CD4-positive, alpha-beta memory T cell (primary cell): ENCODE measurements around the gene NATD1. TPM values are rescaled to one million over a fixed set of nuclear protein-coding genes. Genes with fewer than 3 reads are reported as not detected.
A peak's percentile ranks its signal among the peaks of the same experiment; 100 is the strongest.

Experiments
- CTCF ChIA-PET: fragments of 350-600 bp; sonication (Branson Sonifier 250); formaldehyde crosslinking; loops from one replicate; lab custom pipeline; 2021; ENCODE audit warnings: inconsistent platforms; ENCODE audit not compliant: partially characterized antibody; lab: Charles Lee
- POLR2A ChIA-PET: fragments of 350-600 bp; sonication (Branson Sonifier 250); formaldehyde crosslinking; loops from one replicate; lab custom pipeline; 2021; ENCODE audit not compliant: partially characterized antibody; lab: Charles Lee
- DNase-seq, 5 donors: peaks; one replicate each; pipeline versions ENCODE4 v3.0.0 to v3.0.0-alpha.2; 2020 to 2022; ENCODE audit warnings: mixed read lengths in 1 of 5
- H3K27ac ChIP-seq: one replicate; pipeline ENCODE4 v1.7.0; 2013; ENCODE audit warnings: low read depth, low read length
- H3K27me3 ChIP-seq: 2 replicates; pipeline ENCODE4 v1.7.0; 2013; ENCODE audit warnings: mild to moderate bottlenecking, low read length, moderate library complexity; ENCODE audit not compliant: insufficient read depth
- H3K36me3 ChIP-seq: 2 replicates; pipeline ENCODE4 v1.7.0; 2013; ENCODE audit warnings: mild to moderate bottlenecking, low read length, moderate library complexity; ENCODE audit not compliant: insufficient read depth
- H3K4me1 ChIP-seq: 2 replicates; pipeline ENCODE4 v1.7.0; 2013; ENCODE audit warnings: mild to moderate bottlenecking, low read length, moderate library complexity; ENCODE audit not compliant: insufficient read depth
- H3K4me3 ChIP-seq, 2 donors: one replicate each; pipeline ENCODE4 v1.7.0; 2013; ENCODE audit warnings: low read length in 2 of 2, mild to moderate bottlenecking in 1 of 2
- H3K9me3 ChIP-seq, 2 donors: one replicate each; pipeline ENCODE4 v1.7.0; 2013; ENCODE audit warnings: low read length in 2 of 2, control low read depth in 1 of 2; ENCODE audit not compliant: control insufficient read depth in 1 of 2
- H3K27ac Mint-ChIP-seq, 7 donors: one replicate each; pipeline ENCODE4 v1.8.0; 2020 to 2021; ENCODE audit warnings: mixed read lengths in 7 of 7, mild to moderate bottlenecking in 6 of 7, inconsistent platforms in 3 of 7, moderate library complexity in 3 of 7
- H3K27me3 Mint-ChIP-seq, 2 donors: one replicate each; pipeline ENCODE4 v1.8.0; 2020 to 2021; ENCODE audit warnings: mixed read lengths in 2 of 2
- H3K36me3 Mint-ChIP-seq, 2 donors: one replicate each; pipeline ENCODE4 v1.8.0; 2020 to 2021; ENCODE audit warnings: mixed read lengths in 2 of 2, inconsistent platforms in 1 of 2, mild to moderate bottlenecking in 1 of 2
- H3K4me1 Mint-ChIP-seq, 4 donors: one replicate each; pipeline ENCODE4 v1.8.0; 2020 to 2021; ENCODE audit warnings: mixed read lengths in 4 of 4, mild to moderate bottlenecking in 1 of 4
- H3K4me3 Mint-ChIP-seq, 8 donors: one replicate each; pipeline ENCODE4 v1.8.0; 2020 to 2021; ENCODE audit warnings: mixed read lengths in 8 of 8, mild to moderate bottlenecking in 7 of 8, moderate library complexity in 6 of 8, inconsistent platforms in 3 of 8
- H3K9me3 Mint-ChIP-seq, 8 donors: one replicate each; pipeline ENCODE4 v1.8.0; 2020 to 2021; ENCODE audit warnings: mixed read lengths in 8 of 8, mild to moderate bottlenecking in 5 of 8, inconsistent platforms in 3 of 8, moderate library complexity in 1 of 8
- intact Hi-C: fragments of 100-400 bp; cut with micrococcal nuclease; formaldehyde crosslinking; loops from one replicate; pipeline ENCODE4 v1.15.1; 2023
- polyA plus RNA-seq, 2 donors: library from polyadenylated mRNA; unstranded; fragments of 300-500 nt; fragmentation: Illumina TruSeq; gene quantifications; one replicate each; pipeline ENCODE4 v1.2.3, GENCODE V29; 2021
- total RNA-seq, 2 experiments: library from RNA; stranded (reverse); gene quantifications; one replicate each; pipeline ENCODE4 v1.2.3, GENCODE V29; 2021

Gene NATD1, protein sequence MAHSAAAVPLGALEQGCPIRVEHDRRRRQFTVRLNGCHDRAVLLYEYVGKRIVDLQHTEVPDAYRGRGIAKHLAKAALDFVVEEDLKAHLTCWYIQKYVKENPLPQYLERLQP
- total RNA-seq (10 to 100 TPM; 13.1 to 13.5 TPM), polyA plus RNA-seq (1 to 10 TPM in 1 of 2 donors, under 1 TPM in 1; 0.32 to 2.3 TPM)

GRCh38 chr17:21252796-21253645 is at the start of gene NATD1:
TSS of gene NATD1 (minus strand) at chr17:21253410. CDS start at chr17:21253264, 146 bp downstream.
- H3K9me3 ChIP-seq: no peaks in the 10 kb centered on the region
- peak within 1 kb of the TSS; percentile 90 to 95 (median 91) for H3K27ac Mint-ChIP-seq
- peak within 1 kb of the TSS; percentile 88 to 95 (median 90) for H3K4me3 Mint-ChIP-seq
- intact Hi-C loops: loop anchor here (1.0 to 2.0 kb wide), 5 partner anchors 22 to 210 kb away; partner anchors contain the start of genes MAP2K3, TMEM11 and USP22
- CTCF ChIA-PET: interaction anchor here (1.5 to 5.3 kb wide), 2 partner anchors 27 to 133 kb away, joined by 3 to 25 read pairs; no protein-coding TSS in a partner anchor
- H3K4me1 ChIP-seq: peaks cover 27% of the 10 kb centered on the region
- H3K36me3 Mint-ChIP-seq: peaks cover 0 to 3% of the 10 kb centered on the region in 2 donors
- H3K4me1 Mint-ChIP-seq: peaks cover 24 to 59% (median 34%) of the 10 kb centered on the region in 4 donors
- H3K9me3 Mint-ChIP-seq: no peaks in the 10 kb centered on the region
- no peaks in the 10 kb centered on the region for H3K36me3 ChIP-seq
- peak; percentile 74 to 86 (median 80) for DNase-seq
- H3K4me3 ChIP-seq: peak within 1 kb of the TSS; percentile 38 to 71
- H3K27ac ChIP-seq: peak within 1 kb of the TSS; percentile 62
- H3K27me3 ChIP-seq: no peaks in the 10 kb centered on the region
- H3K27me3 Mint-ChIP-seq: no peaks in the 10 kb centered on the region
- POLR2A ChIA-PET: interaction anchor here (0.6 to 4.2 kb wide), 12 partner anchors 11 to 1097 kb away, joined by 3 to 48 read pairs (median 6); partner anchors contain the start of genes DHRS7B and TMEM11

GRCh38 chr17:21301593-21302550 is 48.7 kb upstream of the NATD1 start:
- H3K27me3 ChIP-seq: no peaks in the 10 kb centered on the region
- DNase-seq: peak in 1 of 5 donors; percentile 18
- Mint-ChIP-seq H3K27ac (no peak overlapping the region), H3K4me1 (peaks cover 0 to 1% (median 0%) of the 10 kb centered on the region in 4 donors), H3K4me3 (no peak overlapping the region), H3K36me3 (peaks cover 30 to 69% of the 10 kb centered on the region in 2 donors), H3K27me3 (no peaks in the 10 kb centered on the region), H3K9me3 (peaks cover 0 to 18% (median 4%) of the 10 kb centered on the region in 8 donors)
- peaks cover 66% of the 10 kb centered on the region for H3K36me3 ChIP-seq
- no peaks in the 10 kb centered on the region for H3K9me3 ChIP-seq
- no peak overlapping the region for H3K27ac ChIP-seq
- intact Hi-C loops: no loop called here
- no peak overlapping the region for H3K4me3 ChIP-seq
- CTCF ChIA-PET: interaction anchor here (1.1 kb wide), 1 partner anchor 14 kb away, joined by 4 read pairs; no protein-coding TSS in a partner anchor
- POLR2A ChIA-PET: interaction anchor here (1.1 kb wide), 1 partner anchor 34 kb away, joined by 3 read pairs; no protein-coding TSS in a partner anchor
- H3K4me1 ChIP-seq: no peaks in the 10 kb centered on the region

GRCh38 chr17:21300601-21301571 is 47.7 kb upstream of the NATD1 start:
- POLR2A ChIA-PET: interaction anchor here (0.6 to 1.1 kb wide), 3 partner anchors 15 to 33 kb away, joined by 3 to 4 read pairs (median 3); no protein-coding TSS in a partner anchor
- no peak overlapping the region for H3K27ac ChIP-seq
- Mint-ChIP-seq H3K9me3 (peaks cover 0 to 24% (median 4%) of the 10 kb centered on the region in 8 donors), H3K4me1 (peaks cover 0 to 6% (median under 1%) of the 10 kb centered on the region in 4 donors), H3K27me3 (no peaks in the 10 kb centered on the region), H3K4me3 (peak overlapping the region in 1 of 8 donors; percentile 34), H3K36me3 (peaks cover 27 to 61% of the 10 kb centered on the region in 2 donors), H3K27ac (peak overlapping the region in 1 of 7 donors; percentile 51)
- DNase-seq: peak in 1 of 5 donors; percentile 24
- intact Hi-C loops: no loop called here
- H3K27me3 ChIP-seq: no peaks in the 10 kb centered on the region
- CTCF ChIA-PET: interaction anchor here (1.0 to 1.1 kb wide), 2 partner anchors 13 to 20 kb away, joined by 4 read pairs; no protein-coding TSS in a partner anchor
- peaks cover 3% of the 10 kb centered on the region for H3K4me1 ChIP-seq
- no peaks in the 10 kb centered on the region for H3K9me3 ChIP-seq
- H3K36me3 ChIP-seq: peaks cover 66% of the 10 kb centered on the region
- no peak overlapping the region for H3K4me3 ChIP-seq

DNA sequence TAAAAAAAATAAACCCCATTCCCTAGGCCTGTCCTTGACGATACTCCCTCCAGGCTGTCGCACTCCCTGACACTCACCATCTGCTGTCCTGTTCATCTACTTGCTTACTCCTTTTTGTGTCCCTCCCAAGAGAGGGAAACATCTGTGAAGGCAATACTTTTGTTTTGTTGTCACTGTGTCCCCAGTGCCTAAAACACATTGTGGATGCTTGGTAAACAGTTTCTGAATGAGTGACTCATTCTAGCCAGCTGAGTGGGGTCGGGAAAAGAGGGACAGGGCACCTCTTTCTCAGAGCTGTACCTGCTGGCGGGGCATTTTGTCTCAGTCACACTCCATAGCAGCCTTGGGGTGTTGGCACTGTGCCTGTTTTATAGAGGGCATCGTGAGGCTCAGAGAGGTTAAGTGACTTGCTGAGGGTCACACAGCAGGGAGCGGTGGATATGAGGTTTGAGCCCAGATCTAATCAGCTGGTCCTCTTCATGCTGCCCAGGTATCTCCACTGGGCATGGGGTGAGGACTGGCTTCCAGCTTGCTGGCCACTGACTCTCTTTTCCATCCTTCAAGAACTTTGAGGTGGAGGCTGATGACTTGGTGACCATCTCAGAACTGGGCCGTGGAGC is 46.9 kb upstream of the NATD1 start:
- CTCF ChIA-PET: interaction anchor here (0.6 to 1.4 kb wide), 3 partner anchors 19 to 157 kb away, joined by 3 to 4 read pairs (median 3); no protein-coding TSS in a partner anchor
- POLR2A ChIA-PET: interaction anchor here (0.7 kb wide), 1 partner anchor 23 kb away, joined by 3 read pairs; no protein-coding TSS in a partner anchor
- intact Hi-C loops: no loop called here
- peaks cover 0 to 27% (median 7%) of the 10 kb centered on the region in 8 donors for H3K9me3 Mint-ChIP-seq
- H3K4me1 Mint-ChIP-seq: peaks cover 0 to 6% (median 2%) of the 10 kb centered on the region in 4 donors
- Histone ChIP-seq H3K27ac (no peak overlapping the region), H3K9me3 (no peaks in the 10 kb centered on the region), H3K4me3 (no peak overlapping the region), H3K27me3 (no peaks in the 10 kb centered on the region), H3K4me1 (peaks cover 5% of the 10 kb centered on the region), H3K36me3 (peaks cover 66% of the 10 kb centered on the region)
- DNase-seq: peak in 1 of 5 donors; percentile 13
- H3K27me3 Mint-ChIP-seq: no peaks in the 10 kb centered on the region
- no peak overlapping the region for H3K4me3 Mint-ChIP-seq
- H3K36me3 Mint-ChIP-seq: peaks cover 21 to 57% of the 10 kb centered on the region in 2 donors
- H3K27ac Mint-ChIP-seq: peak overlapping the region in 2 of 7 donors; percentile 15 to 65

GRCh38 chr17:21298983-21299519 is 45.8 kb upstream of the NATD1 start:
- peak in 1 of 5 donors; percentile 15 for DNase-seq
- Mint-ChIP-seq H3K27me3 (no peaks in the 10 kb centered on the region), H3K4me1 (peaks cover 8 to 12% (median 10%) of the 10 kb centered on the region in 4 donors), H3K9me3 (peaks cover 0 to 32% (median 8%) of the 10 kb centered on the region in 8 donors), H3K4me3 (no peak overlapping the region), H3K27ac (peak overlapping the region in 1 of 7 donors; percentile 35), H3K36me3 (peaks cover 18 to 63% of the 10 kb centered on the region in 2 donors)
- Histone ChIP-seq H3K27ac (no peak overlapping the region), H3K9me3 (no peaks in the 10 kb centered on the region), H3K36me3 (peaks cover 58% of the 10 kb centered on the region), H3K4me1 (peaks cover 9% of the 10 kb centered on the region), H3K27me3 (no peaks in the 10 kb centered on the region), H3K4me3 (no peak overlapping the region)
- intact Hi-C loops: no loop called here
- ChIA-PET CTCF (interaction anchor here (1.3 to 1.4 kb wide), 2 partner anchors 20 to 158 kb away, joined by 3 to 4 read pairs; no protein-coding TSS in a partner anchor), POLR2A (interaction anchor here (0.7 kb wide), 1 partner anchor 11 kb away, joined by 4 read pairs; no protein-coding TSS in a partner anchor)
